Gastroesophageal sphincter (tissue), 3 donors: ENCODE data around the gene ARHGAP26.

ENCODE experiments used
- CTCF ChIP-seq, 4 experiments: fragments of 200-600 bp in 2 of 4; fragments of 450-650 bp in 2 of 4; sonication (generic) in 1 of 4; IDR thresholded peaks; one replicate each; pipeline ENCODE4 v1.5.1; 2017 to 2019; ENCODE audit warnings: antibody characterized with exemption in 4 of 4, mild to moderate bottlenecking in 2 of 4, moderate library complexity in 2 of 4
- EP300 ChIP-seq: sonication (generic); formaldehyde crosslinking; IDR thresholded peaks from one replicate; pipeline ENCODE4 v1.6.1; 2017; ENCODE audit warnings: antibody characterized with exemption, mild to moderate bottlenecking
- POLR2A ChIP-seq, 2 donors: fragments of 450-650 bp; IDR thresholded peaks; one replicate each; pipeline ENCODE4 v1.6.1; 2017; ENCODE audit warnings: antibody characterized with exemption in 2 of 2, mild to moderate bottlenecking in 2 of 2, moderate library complexity in 1 of 2
- POLR2AphosphoS5 ChIP-seq: sonication (generic); formaldehyde crosslinking; IDR thresholded peaks from one replicate; pipeline ENCODE4 v1.6.1; 2017; ENCODE audit warnings: antibody characterized with exemption

GRCh38 chr5:143031781-143032580, 261.8 kb downstream of the ARHGAP26 start:
- TF ChIP-seq CTCF (IDR thresholded peaks at IDR 0.05), result no peak
- TF ChIP-seq POLR2AphosphoS5, result no peak
- TF ChIP-seq POLR2A (IDR thresholded peaks at IDR 0.05), result no peak
- TF ChIP-seq EP300, result no peak
